Liver (tissue), 3 donors: ENCODE measurements around the gene ANKRD34C.
"Not testable (repeated sequence)": the region's sequence is repeated elsewhere in the genome, so short reads cannot be mapped to it uniquely, and the experiment has no call there.

Experiments used
- EGR1 ChIP-seq, 2 donors: IDR thresholded peaks; 2 replicates each; pipeline ENCODE4 v1.6.1; 2016 to 2018; ENCODE audit warnings: antibody characterized with exemption in 2 of 2, low read depth in 2 of 2
- JUND ChIP-seq, 2 donors: IDR thresholded peaks; 2 replicates each; pipeline ENCODE4 v1.6.1; 2016; ENCODE audit warnings: antibody characterized with exemption in 2 of 2
- RAD21 ChIP-seq, 2 donors: IDR thresholded peaks; 2 replicates each; pipeline ENCODE4 v1.6.1; 2016; ENCODE audit warnings: antibody characterized with exemption in 2 of 2, mild to moderate bottlenecking in 2 of 2
- REST ChIP-seq: IDR thresholded peaks from 2 replicates; pipeline ENCODE4 v1.6.1; 2016; ENCODE audit warnings: antibody characterized with exemption, mild to moderate bottlenecking
- SP1 ChIP-seq: IDR thresholded peaks from 2 replicates; pipeline ENCODE4 v1.6.1; 2018; ENCODE audit warnings: antibody characterized with exemption, mild to moderate bottlenecking
- TAF1 ChIP-seq: conservative IDR thresholded peaks from 2 replicates; pipeline ENCODE4 v1.6.1; 2016; ENCODE audit warnings: antibody characterized with exemption, mild to moderate bottlenecking
- YY1 ChIP-seq: IDR thresholded peaks from 2 replicates; pipeline ENCODE4 v1.6.1; 2016; ENCODE audit warnings: antibody characterized with exemption, mild to moderate bottlenecking
- ZBTB33 ChIP-seq: IDR thresholded peaks from 2 replicates; pipeline ENCODE4 v1.6.1; 2016; ENCODE audit warnings: antibody characterized with exemption
- TF ChIP-seq, protein P1 (sequence below): fragments of 150-350 bp; IDR thresholded peaks from 2 replicates; pipeline ENCODE4 v1.5.1; 2017; ENCODE audit warnings: improper control_type of control experiment, low read depth, low read length; ENCODE audit not compliant: missing input control
- TF ChIP-seq, protein P2 (sequence below): IDR thresholded peaks from 2 replicates; pipeline ENCODE4 v1.6.1; 2016; ENCODE audit warnings: antibody characterized with exemption
- TF ChIP-seq, protein P3 (sequence below): IDR thresholded peaks from 2 replicates; pipeline ENCODE4 v1.6.1; 2016; ENCODE audit warnings: antibody characterized with exemption
- donor health status: healthy.
- donor health status: healthy.

DNA sequence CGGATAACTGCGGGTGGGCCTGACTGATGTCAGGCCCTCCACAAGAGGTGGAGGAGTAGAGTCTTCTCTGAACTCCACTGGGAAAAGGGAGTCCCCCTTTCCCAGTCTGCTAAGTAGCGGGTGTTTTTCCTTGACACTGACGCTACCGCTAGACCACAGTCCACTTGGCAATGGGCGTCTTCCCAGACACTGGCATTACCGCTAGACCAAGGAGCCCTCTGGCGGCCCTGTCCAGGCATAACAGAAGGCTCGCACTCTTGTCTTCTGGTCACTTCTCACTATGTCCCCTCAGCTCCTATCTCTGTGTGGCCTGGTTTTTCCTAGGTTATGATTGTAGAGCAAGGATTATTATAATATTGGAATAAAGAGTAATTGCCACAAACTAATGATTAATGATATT is 37.5 kb downstream of the ANKRD34C start:
- TF ChIP-seq, protein P1, sequence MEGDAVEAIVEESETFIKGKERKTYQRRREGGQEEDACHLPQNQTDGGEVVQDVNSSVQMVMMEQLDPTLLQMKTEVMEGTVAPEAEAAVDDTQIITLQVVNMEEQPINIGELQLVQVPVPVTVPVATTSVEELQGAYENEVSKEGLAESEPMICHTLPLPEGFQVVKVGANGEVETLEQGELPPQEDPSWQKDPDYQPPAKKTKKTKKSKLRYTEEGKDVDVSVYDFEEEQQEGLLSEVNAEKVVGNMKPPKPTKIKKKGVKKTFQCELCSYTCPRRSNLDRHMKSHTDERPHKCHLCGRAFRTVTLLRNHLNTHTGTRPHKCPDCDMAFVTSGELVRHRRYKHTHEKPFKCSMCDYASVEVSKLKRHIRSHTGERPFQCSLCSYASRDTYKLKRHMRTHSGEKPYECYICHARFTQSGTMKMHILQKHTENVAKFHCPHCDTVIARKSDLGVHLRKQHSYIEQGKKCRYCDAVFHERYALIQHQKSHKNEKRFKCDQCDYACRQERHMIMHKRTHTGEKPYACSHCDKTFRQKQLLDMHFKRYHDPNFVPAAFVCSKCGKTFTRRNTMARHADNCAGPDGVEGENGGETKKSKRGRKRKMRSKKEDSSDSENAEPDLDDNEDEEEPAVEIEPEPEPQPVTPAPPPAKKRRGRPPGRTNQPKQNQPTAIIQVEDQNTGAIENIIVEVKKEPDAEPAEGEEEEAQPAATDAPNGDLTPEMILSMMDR, result not testable (repeated sequence)
- not testable (repeated sequence) for TF ChIP-seq EGR1 (IDR thresholded peaks at IDR 0.05; ENCODE audit: low read depth in 2 of 2); REST; TAF1; JUND (IDR thresholded peaks at IDR 0.05); YY1; SP1; RAD21 (IDR thresholded peaks at IDR 0.05); ZBTB33
- TF ChIP-seq, protein P2, sequence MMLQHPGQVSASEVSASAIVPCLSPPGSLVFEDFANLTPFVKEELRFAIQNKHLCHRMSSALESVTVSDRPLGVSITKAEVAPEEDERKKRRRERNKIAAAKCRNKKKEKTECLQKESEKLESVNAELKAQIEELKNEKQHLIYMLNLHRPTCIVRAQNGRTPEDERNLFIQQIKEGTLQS, result not testable (repeated sequence)
- TF ChIP-seq, protein P3, sequence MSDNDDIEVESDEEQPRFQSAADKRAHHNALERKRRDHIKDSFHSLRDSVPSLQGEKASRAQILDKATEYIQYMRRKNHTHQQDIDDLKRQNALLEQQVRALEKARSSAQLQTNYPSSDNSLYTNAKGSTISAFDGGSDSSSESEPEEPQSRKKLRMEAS, result not testable (repeated sequence)
